RKO (cell line): ENCODE measurements around the gene THAP2.
A peak's percentile ranks its signal among the peaks of the same experiment; 100 is the strongest.

ENCODE experiments used
- DNase-seq: peaks from one replicate; pipeline ENCODE4 v3.0.0-alpha.2; 2016; ENCODE audit warnings: low spot score

Gene THAP2

DNA sequence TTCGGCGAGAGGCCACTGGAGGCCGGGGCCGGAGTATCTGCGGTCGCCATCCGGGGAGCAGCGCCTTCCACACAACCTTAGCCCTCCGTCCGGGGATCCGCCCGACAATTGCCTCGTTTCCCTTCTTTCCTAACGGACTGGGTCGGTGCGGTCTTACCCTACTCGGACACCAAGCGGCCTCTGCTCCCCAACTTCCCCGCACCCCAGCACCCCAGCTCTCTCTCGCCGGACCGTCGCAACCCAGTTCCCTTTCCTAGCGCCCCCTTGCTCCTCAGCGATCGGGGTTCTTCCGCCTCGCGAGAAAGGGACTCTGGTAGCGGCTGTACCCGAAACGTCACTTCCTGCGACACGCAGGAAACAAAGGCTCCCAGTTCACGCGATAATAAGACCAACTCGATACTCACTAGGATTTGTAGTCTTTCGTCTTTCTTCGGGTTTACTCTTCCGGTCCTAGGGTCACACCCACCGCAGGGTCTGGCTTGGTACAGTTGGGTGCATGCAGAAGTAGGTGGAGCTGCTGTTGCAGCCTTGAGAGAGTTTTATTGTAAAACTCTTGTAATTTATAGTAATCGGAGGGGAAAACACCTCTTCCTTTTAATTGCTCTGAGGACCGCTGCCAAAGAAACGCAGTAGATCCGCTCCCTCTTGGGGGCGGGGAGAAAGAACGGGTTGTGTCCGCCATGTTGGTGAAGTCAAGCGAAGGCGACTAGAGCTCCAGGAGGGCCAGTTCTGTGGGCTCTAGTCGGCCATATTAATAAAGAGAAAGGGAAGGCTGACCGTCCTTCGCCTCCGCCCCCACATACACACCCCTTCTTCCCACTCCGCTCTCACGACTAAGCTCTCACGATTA, at the start of gene THAP2, which contains the start of gene ZFC3H1:
TSS of gene THAP2 (plus strand) at position 741 of the 850 bp plus-strand sequence. CDS start 209 bp downstream, outside the sequence.
TSS of gene ZFC3H1 (minus strand) at position 288 of the 850 bp plus-strand sequence. CDS start at position 50, 238 bp downstream.
- peak; percentile 100 for DNase-seq

DNA sequence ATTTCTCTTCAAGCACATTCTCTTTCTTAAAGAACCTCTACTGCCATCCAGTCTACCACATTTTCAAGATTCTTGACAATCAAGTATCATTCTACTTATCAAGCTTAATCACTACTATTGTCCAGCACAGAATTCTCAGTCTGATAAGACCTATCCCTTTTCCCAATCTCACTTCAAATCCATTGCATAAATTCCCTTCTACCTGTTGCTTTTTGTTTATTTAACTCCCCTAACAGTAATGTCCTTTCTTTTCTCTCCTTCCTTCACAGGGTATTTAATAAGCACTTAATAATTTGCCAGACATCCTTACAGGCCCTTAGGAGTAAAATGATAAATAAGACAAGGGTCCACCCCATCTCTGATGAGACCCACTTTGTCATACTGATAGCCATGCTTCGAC, 42.2 kb upstream of the THAP2 start:
- DNase-seq: no peak

DNA sequence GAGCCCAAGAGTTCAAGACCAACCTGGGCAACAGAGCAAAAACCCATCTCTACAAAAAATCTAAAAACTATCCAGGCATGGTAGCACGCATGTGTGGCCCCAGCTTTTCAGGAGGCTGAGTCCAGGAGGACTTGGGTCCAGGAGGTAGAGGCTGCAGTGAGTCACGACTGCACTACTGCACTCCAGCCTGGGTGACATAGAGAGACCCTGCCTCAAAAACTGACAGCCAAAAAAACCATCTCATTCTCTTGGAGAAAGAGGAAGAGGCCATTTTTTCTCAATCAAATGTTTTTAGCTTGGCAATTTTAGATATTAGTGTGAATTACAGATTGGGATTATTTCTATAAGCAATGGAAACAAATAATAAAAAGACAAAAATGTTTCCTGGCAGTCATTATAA, 38.6 kb upstream of the THAP2 start:
- DNase-seq: no peak

DNA sequence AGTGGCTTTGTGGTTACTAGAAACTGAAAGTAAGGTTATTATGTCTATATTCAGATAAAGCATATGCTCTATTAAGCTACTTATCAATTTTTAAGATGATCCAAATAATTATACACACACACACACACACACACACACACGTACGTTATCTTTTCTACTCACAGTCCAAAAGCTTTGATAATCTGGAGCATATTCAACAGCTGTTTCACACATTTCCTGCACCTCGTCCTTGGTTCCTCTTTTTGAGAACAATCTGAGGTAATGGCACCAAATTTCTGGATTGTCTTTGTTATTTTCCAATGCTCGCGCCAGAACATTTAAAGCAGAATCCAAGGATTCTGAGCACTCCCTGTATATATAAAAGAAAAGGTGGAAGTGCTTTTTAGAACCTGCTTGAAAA, 38.0 kb upstream of the THAP2 start:
- no peak for DNase-seq

DNA sequence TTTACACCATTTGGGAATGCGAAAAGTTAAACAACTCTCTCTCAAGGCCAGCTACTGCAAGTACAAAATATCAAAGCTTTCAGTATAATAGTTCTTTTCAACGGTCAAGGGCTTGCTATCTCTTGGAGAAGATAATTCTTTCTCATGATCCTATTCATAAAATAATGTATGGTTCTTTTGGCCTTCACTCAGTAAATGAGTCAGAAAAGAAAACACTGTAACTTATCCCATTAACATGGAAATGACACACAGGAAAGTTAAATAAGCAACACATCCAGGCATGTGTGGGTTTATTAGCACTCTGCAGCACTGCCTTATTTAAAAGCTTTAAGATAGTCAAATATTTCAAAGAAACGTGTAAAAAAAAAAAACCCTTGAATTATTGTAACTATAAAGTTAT, 37.3 kb upstream of the THAP2 start:
- no peak for DNase-seq

DNA sequence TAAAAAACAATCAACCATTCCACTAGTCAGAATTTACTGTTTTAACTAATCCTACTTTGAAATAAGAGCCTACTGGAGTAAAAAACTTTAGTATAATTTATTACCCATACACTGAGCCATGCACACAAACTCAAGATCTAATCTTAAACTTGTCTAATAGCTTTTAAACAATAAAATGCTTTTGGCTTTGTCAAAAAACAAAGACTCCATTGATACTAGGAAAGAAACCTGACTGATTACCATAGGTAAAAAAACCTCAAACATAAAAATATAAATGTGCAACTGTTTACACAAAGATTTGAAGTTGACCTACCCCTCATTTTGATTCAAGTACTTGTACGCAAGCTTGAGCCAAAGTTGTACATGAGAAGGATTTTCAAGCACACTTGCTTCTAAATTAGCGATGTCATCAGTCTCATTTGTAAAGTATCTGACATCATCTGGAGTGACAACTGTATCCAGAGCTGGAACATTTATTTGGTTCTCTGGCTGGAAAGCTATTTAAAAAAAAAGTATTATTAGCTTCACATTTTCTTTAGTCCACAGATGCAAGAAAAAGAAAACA, 36.6 kb upstream of the THAP2 start:
- DNase-seq: no peak

DNA sequence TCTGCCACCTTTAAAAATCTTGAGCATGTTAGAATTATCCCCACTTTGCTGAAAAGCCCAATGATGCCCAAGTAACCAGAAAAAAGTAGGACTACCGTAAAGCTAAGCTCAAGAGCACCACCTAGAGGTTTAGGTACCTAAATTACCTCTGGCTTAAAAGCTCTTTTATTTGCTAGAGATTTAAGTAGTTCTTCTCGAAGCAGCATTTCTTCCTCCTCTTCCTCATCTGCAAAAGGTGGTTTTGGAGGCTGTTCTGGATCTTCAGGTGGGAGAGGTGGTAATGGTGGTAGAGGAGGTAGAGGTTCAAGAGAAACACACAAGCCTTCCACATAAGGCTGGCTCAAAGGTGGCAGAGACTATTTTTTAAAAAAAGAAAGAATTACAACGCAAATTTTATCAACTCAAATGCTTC, 27.4 kb upstream of the THAP2 start:
- peak; percentile 83 for DNase-seq

DNA sequence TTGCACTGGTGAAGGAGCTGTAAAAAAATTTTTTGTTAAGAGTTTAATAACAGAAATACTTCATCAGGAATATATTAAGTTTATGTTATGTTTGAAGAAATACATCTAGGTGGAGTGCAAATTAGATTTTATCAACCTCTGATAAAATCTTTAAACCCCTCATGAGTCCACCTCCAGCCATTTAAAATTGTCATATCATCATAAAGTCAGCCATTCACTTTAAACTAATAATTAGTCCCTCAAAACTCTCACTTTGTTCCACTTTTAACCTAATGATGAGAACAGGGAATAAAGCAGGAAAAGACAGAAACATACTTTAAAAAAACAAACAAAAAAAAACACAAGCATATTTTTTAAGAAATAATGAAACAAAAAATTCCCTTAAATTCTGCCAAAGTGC, 25.6 kb upstream of the THAP2 start:
- no peak for DNase-seq

DNA sequence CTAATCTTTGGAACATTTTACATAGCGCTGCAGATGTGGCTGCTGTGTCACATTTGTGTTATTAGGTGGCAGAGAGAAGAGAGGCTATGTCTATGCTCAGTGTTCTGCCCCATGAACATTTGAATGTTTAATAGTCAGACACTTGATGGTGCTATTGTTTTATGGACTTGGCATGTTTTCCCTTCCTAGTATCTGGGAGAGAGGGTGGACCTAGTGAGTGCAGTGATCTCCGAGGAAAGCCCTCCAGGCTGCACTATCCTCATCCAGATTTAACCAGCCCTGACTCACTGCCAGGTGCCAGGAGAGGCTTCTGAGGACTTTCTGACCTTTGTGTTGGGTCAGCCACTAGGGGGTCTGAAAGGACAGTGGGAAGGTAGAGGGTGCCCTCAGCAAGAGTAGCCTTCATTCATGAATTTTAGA, 24.8 kb upstream of the THAP2 start:
- peak; percentile 65 for DNase-seq

DNA sequence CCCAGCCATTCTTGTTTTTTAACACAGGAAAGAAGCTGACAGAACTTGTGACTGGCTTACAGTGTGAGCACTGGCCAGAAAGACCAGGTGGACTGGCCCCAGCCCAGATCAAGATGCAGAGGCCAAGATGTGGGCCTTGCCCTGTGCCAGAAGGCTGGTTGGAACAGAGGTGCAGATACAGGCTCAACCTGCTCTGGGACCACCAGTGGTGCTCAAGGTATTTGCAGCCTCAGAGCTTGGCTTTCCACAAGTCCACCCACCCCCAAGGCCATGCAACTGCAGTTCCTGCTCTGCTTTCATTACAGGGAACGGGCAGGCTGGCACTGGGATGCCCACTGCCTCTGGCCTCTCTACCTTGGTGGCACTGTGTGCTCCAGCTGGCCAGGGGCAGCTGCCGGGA, 23.8 kb upstream of the THAP2 start:
- no peak for DNase-seq

DNA sequence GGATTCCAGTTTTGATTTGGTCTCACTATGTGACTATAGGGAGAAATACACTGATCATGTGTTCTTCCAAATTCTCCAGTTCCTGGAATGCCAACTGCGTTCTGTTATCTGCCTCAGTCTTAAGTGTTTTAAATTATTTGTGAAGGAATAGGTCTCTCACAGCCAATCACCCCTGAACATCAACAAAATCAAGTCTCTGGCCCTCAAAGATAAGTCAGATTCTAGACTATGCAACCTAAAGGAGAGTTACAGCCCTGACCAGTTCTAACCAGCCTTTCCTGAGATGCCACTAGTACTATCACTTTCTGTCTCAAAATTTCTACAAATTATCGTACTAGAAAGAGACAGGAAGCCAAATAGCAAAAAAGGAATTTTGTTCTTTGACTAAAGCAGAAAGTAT, 22.7 kb upstream of the THAP2 start:
- DNase-seq: no peak

DNA sequence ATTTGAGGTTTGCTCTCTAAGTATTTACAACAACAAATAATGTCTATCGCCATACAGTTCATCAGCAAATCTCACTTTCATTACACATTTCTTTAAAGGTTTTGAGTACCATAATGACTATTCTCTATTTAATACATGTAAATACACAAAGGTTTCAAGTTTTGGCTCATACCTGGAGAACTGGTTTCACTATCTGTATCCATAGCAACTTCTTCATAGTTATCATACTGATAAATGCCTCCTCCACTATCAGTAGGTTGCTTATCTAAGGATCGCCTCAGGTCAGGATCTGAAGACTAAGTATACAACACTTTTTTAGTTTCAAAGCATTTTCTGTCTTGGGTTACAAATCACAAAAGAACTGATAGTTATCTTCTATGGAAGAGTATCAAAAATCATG, 21.8 kb upstream of the THAP2 start:
- no peak for DNase-seq

DNA sequence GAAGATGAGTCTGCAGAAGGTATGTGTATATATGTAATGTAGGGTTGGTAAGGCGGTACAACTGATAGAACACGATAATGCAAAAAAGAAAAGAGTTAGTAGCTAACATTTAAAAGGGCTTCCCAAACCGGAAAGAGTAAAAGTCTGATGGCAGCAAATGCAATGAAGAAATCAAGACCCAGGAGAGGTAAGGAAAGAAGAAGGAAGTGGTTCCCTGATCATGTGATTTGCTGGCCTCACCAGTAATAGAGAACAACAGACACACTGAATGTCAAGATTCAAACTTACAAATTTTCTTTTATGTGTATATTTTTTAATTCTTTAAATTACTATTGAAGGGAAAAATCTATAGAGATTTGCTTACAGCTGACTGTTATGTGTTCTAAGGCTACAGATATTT, 18.8 kb upstream of the THAP2 start:
- DNase-seq: no peak

DNA sequence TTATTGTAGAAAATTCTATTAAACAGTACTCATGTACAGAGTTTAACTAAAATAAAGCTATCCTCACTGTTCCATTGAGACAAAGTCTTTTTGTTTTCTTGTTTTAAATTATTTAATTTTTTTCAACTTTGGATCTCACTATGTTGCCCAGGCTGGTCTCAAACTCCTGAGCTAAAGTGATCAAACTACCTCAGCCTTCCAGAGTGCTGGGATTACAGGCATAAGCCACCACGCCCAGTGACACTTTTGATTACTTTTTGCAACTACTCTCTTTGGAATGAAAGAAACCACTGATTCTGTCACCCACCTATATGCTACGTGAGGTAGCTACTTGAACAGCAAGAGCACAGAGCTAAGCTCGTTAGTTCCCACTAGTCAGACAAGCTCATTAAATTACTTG, 17.6 kb upstream of the THAP2 start:
- DNase-seq: no peak

DNA sequence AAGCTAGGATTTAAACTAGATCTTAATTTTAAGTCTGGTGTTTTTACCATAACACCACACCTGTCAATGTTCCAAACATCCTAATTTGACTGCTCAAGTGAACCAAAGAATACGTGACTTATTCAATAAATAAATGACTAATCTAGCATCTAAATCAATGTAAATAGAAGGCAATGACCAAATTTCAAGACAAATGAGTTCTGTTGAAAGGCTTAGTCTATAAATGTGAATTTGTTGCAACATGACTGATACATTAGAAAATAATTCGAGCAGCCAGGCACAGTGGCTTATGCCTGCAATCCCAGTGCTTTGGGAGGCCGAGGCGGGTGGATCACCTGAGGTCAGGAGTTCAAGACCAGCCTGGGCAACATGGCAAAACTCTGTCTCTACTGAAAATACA, 15.6 kb upstream of the THAP2 start:
- no peak for DNase-seq

DNA sequence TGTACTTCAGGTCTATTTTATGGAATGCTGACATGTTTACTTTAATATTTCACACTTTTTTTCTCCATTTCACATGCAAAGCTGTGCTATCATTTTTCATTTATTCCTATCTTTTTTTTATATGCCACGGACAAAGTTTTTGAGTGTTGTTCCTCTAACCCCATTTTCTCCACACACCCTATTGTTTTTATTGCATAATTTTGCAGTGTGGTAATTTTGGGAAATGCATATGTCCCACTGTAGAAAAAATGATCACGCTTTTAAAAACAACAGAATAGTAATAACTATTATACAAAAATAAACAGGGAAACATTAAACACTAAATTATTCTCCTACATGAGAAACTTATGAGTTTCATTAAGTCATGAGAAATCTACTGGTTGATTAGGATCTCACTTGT, 14.7 kb upstream of the THAP2 start:
- DNase-seq: no peak

DNA sequence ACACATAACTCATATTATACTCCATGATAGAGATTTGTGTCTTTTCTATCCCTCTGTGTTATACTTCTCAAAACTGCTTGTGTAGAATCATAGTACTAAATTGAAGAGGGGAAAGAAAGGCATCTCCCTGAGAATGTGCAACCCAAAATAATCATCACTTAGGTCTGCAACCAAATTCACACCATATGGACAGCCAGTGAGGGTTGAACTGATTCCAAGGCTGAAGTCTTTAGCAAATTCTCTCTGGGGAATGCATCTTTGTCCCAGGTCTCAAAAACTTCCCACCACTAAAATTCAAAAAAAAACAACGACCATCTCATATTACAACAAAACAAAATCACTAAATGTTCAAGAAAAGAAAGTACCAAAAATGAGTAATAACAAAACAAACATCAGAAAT, 11.4 kb upstream of the THAP2 start:
- no peak for DNase-seq

DNA sequence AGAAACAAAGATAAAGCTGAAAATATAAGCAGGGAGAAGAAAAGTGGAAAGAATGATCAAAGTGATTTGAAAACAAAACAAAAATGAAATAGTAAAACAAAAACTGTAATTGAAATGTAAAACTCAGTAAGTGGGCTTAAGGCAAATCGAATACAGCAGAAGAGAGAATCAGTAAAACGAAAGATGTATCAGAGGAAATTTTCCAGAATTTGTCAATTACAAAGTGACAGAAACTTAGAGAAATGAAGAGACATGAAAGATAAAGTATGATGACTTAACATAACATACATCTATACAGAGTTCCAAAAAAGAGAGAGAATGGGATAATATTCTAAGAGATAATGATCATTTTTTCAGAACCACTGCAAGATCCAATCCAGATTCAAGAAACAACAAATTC, 11.0 kb upstream of the THAP2 start:
- no peak for DNase-seq

DNA sequence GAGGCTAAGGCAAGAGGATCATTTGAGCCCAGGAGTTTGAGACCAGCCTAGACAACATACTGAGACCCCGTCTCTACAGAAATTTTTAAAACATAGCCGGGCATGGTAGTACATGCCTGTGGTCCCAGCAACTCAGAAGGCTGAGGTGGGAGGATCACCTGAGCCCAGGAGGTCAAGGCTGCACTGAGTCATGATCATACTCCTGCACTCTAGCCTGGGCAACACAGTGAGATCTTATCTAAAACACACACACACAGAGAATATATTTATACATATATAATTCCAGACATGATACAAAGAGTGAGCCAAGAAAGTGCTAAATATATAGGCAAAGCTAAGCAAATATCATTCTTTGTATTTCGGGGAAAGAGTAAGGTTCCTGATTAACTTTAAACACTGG, 9.9 kb upstream of the THAP2 start:
- no peak for DNase-seq

DNA sequence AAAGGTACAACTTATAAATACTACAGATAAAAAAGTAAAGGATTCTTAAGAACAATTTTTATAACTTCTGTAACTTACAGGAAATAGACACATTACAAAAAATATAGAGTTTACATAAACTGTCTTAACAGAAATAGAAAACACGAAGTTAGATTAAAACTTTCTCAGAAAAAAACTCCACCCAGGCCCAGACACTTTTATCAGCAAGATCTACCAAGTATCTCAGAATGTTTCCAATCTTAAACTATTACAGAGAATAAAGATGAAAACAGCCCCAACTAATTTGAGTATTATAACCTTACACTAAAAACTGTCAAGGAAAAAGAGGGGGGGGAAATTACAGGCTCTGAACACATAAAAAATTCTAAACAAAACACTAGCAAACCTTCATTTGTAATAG, 8.6 kb upstream of the THAP2 start:
- DNase-seq: no peak

DNA sequence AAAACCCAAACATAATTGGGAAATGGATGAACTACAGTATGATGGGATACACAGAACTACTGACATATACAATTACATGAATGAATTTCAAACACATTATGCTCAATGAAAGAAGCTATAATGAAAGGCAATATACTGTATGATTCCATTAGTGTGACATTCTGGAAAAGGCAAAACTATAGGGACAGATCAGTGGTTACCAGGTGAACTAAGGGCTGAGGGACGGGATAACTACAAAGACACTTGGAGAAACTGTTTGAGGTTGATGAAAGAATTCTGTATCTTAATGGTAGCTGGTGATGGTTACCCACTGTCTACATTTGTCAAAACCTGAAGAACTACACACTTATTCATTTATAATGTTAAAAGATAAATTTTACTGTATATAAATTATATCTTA, 8.2 kb upstream of the THAP2 start:
- no peak for DNase-seq

DNA sequence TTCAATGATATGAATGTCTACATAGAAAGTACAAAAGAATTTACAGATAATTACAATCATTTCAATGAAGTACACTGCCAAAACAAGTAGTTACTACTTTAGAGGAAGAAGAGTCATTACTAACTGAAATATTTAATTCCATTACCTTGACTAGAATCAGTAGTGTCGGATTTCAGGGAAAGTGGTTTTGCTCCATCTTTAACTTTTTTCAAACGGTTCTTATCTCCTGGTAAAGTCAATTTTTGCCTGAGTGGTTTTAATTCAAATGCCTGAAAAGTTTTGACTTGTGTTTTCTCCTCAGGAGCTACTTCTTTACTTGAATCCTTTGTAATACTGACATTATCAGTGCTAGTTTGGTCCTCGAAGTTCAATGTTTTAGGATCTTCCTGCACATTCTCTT, 7.4 kb upstream of the THAP2 start:
- no peak for DNase-seq

DNA sequence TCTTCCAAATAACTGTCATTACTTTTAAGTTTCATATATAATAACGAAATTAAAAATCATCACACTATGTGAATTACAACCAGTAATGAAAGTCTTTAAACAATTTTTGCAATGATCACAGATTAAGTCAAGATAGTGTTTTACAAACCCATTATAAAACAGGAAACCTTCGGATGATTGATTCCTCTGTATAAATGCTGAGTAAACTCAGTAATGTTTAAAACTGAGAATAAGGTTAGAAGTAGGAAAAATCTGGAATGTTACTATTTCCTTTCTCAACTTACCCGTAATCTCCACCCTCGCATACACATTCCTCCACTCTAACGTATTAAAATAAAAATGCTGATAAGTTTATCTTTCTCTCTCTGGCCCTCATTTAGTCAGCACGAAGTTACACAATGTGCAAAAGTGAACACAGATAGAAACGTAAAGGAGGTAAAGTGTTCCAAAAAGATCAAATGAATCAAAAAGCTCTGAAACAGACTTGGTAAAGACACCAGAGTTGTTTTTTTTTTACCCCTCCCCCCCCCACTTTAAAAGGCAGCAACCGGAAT, 2.0 kb upstream of the THAP2 start:
- peak; percentile 35 for DNase-seq
